ENCODE results near the gene EPHA5.

EPHA5 gene

GRCh38 chr4:65420036-65420435 lies 250.3 kb downstream of the EPHA5 start:
- Histone ChIP-seq H3K27ac (ENCODE audit: low read depth, low read length) (no peak overlapping the region), H3K9me3 (ENCODE audit: control insufficient read depth, insufficient read depth, low read depth, low read length) (no peaks in the 10 kb centered on the region), H3K36me3 (ENCODE audit: control insufficient read depth, insufficient read depth, low read length) (no peaks in the 10 kb centered on the region), H3K4me3 (ENCODE audit: low read depth, low read length) (no peak overlapping the region), H3K27me3 (ENCODE audit: control insufficient read depth, insufficient read depth, low read length) (no peaks in the 10 kb centered on the region), H3K9ac (ENCODE audit: low read length) (no peak overlapping the region), H3K4me1 (ENCODE audit: control insufficient read depth, insufficient read depth, low read length) (no peaks in the 10 kb centered on the region)

GRCh38 chr4:65416891-65417290 lies 253.4 kb downstream of the EPHA5 start:
- Histone ChIP-seq H3K27me3 (ENCODE audit: control insufficient read depth, insufficient read depth, low read length) (no peaks in the 10 kb centered on the region), H3K9me3 (ENCODE audit: control insufficient read depth, insufficient read depth, low read depth, low read length) (no peaks in the 10 kb centered on the region), H3K9ac (ENCODE audit: low read length) (no peak overlapping the region), H3K36me3 (ENCODE audit: control insufficient read depth, insufficient read depth, low read length) (no peaks in the 10 kb centered on the region), H3K27ac (ENCODE audit: low read depth, low read length) (no peak overlapping the region), H3K4me3 (ENCODE audit: low read depth, low read length) (no peak overlapping the region), H3K4me1 (ENCODE audit: control insufficient read depth, insufficient read depth, low read length) (no peaks in the 10 kb centered on the region)

- Histone ChIP-seq H3K27me3 (ENCODE audit: control insufficient read depth, insufficient read depth, low read length) (no peaks in the 10 kb centered on the region), H3K4me3 (ENCODE audit: low read depth, low read length) (no peak overlapping the region), H3K36me3 (ENCODE audit: control insufficient read depth, insufficient read depth, low read length) (no peaks in the 10 kb centered on the region), H3K9me3 (ENCODE audit: control insufficient read depth, insufficient read depth, low read depth, low read length) (no peaks in the 10 kb centered on the region), H3K27ac (ENCODE audit: low read depth, low read length) (no peak overlapping the region), H3K4me1 (ENCODE audit: control insufficient read depth, insufficient read depth, low read length) (no peaks in the 10 kb centered on the region), H3K9ac (ENCODE audit: low read length) (no peak overlapping the region)
Measured at GRCh38 chr4:65407483-65407882, 262.8 kb downstream of the EPHA5 start.

- Histone ChIP-seq H3K27ac (ENCODE audit: low read depth, low read length) (no peak overlapping the region), H3K4me1 (ENCODE audit: control insufficient read depth, insufficient read depth, low read length) (no peaks in the 10 kb centered on the region), H3K4me3 (ENCODE audit: low read depth, low read length) (no peak overlapping the region), H3K36me3 (ENCODE audit: control insufficient read depth, insufficient read depth, low read length) (no peaks in the 10 kb centered on the region), H3K27me3 (ENCODE audit: control insufficient read depth, insufficient read depth, low read length) (no peaks in the 10 kb centered on the region), H3K9me3 (ENCODE audit: control insufficient read depth, insufficient read depth, low read depth, low read length) (no peaks in the 10 kb centered on the region; the same call in 1 of the 2 replicates), H3K9ac (ENCODE audit: low read length) (no peak overlapping the region)
Measured at GRCh38 chr4:65401083-65401482, 269.2 kb downstream of the EPHA5 start.

- no peaks in the 10 kb centered on the region for H3K36me3 ChIP-seq (ENCODE audit: control insufficient read depth, insufficient read depth, low read length)
- no peak overlapping the region for H3K4me3 ChIP-seq (ENCODE audit: low read depth, low read length)
Measured at GRCh38 chr4:65399084-65399483, 271.2 kb downstream of the EPHA5 start.

GRCh38 chr4:65393078-65393477 lies 277.2 kb downstream of the EPHA5 start:
- Histone ChIP-seq H3K27ac (ENCODE audit: low read depth, low read length) (no peak overlapping the region), H3K4me3 (ENCODE audit: low read depth, low read length) (no peak overlapping the region), H3K36me3 (ENCODE audit: control insufficient read depth, insufficient read depth, low read length) (no peaks in the 10 kb centered on the region), H3K9me3 (ENCODE audit: control insufficient read depth, insufficient read depth, low read depth, low read length) (no peaks in the 10 kb centered on the region; the same call in 1 of the 2 replicates), H3K27me3 (ENCODE audit: control insufficient read depth, insufficient read depth, low read length) (no peaks in the 10 kb centered on the region), H3K9ac (ENCODE audit: low read length) (no peak overlapping the region), H3K4me1 (ENCODE audit: control insufficient read depth, insufficient read depth, low read length) (no peaks in the 10 kb centered on the region)

More at GRCh38 chr4:65399084-65399483, 271.2 kb downstream of the EPHA5 start:
- Histone ChIP-seq H3K27ac (ENCODE audit: low read depth, low read length) (no peak overlapping the region), H3K27me3 (ENCODE audit: control insufficient read depth, insufficient read depth, low read length) (no peaks in the 10 kb centered on the region), H3K9me3 (ENCODE audit: control insufficient read depth, insufficient read depth, low read depth, low read length) (no peaks in the 10 kb centered on the region; the same call in 1 of the 2 replicates), H3K4me1 (ENCODE audit: control insufficient read depth, insufficient read depth, low read length) (no peaks in the 10 kb centered on the region), H3K9ac (ENCODE audit: low read length) (no peak overlapping the region)

GRCh38 chr4:65392488-65392887 lies 277.8 kb downstream of the EPHA5 start:
- H3K9ac ChIP-seq (ENCODE audit: low read length) = no peak overlapping the region
- H3K27me3 ChIP-seq (ENCODE audit: control insufficient read depth, insufficient read depth, low read length) = no peaks in the 10 kb centered on the region
- no peaks in the 10 kb centered on the region for H3K4me1 ChIP-seq (ENCODE audit: control insufficient read depth, insufficient read depth, low read length)
- no peaks in the 10 kb centered on the region for H3K9me3 ChIP-seq (ENCODE audit: control insufficient read depth, insufficient read depth, low read depth, low read length)
- no peak overlapping the region for H3K27ac ChIP-seq (ENCODE audit: low read depth, low read length)
- no peak overlapping the region for H3K4me3 ChIP-seq (ENCODE audit: low read depth, low read length)
- H3K36me3 ChIP-seq (ENCODE audit: control insufficient read depth, insufficient read depth, low read length) = no peaks in the 10 kb centered on the region

GRCh38 chr4:65391814-65392213 lies 278.5 kb downstream of the EPHA5 start:
- H3K4me1 ChIP-seq (ENCODE audit: control insufficient read depth, insufficient read depth, low read length) = no peaks in the 10 kb centered on the region
- no peak overlapping the region for H3K4me3 ChIP-seq (ENCODE audit: low read depth, low read length)
- H3K27me3 ChIP-seq (ENCODE audit: control insufficient read depth, insufficient read depth, low read length) = no peaks in the 10 kb centered on the region
- no peak overlapping the region for H3K27ac ChIP-seq (ENCODE audit: low read depth, low read length)
- no peaks in the 10 kb centered on the region for H3K36me3 ChIP-seq (ENCODE audit: control insufficient read depth, insufficient read depth, low read length)
- H3K9me3 ChIP-seq (ENCODE audit: control insufficient read depth, insufficient read depth, low read depth, low read length) = no peaks in the 10 kb centered on the region
- no peak overlapping the region for H3K9ac ChIP-seq (ENCODE audit: low read length)

GRCh38 chr4:65391382-65391781 lies 278.9 kb downstream of the EPHA5 start:
- H3K9me3 ChIP-seq (ENCODE audit: control insufficient read depth, insufficient read depth, low read depth, low read length) = no peaks in the 10 kb centered on the region
- no peak overlapping the region for H3K9ac ChIP-seq (ENCODE audit: low read length)
- H3K27me3 ChIP-seq (ENCODE audit: control insufficient read depth, insufficient read depth, low read length) = no peaks in the 10 kb centered on the region
- no peak overlapping the region for H3K27ac ChIP-seq (ENCODE audit: low read depth, low read length)
- H3K4me3 ChIP-seq (ENCODE audit: low read depth, low read length) = no peak overlapping the region
- H3K4me1 ChIP-seq (ENCODE audit: control insufficient read depth, insufficient read depth, low read length) = no peaks in the 10 kb centered on the region
- H3K36me3 ChIP-seq (ENCODE audit: control insufficient read depth, insufficient read depth, low read length) = no peaks in the 10 kb centered on the region

GRCh38 chr4:65386927-65387326 lies 283.4 kb downstream of the EPHA5 start:
- Histone ChIP-seq H3K27ac (ENCODE audit: low read depth, low read length) (no peak overlapping the region), H3K4me1 (ENCODE audit: control insufficient read depth, insufficient read depth, low read length) (no peaks in the 10 kb centered on the region), H3K4me3 (ENCODE audit: low read depth, low read length) (no peak overlapping the region), H3K27me3 (ENCODE audit: control insufficient read depth, insufficient read depth, low read length) (no peaks in the 10 kb centered on the region), H3K36me3 (ENCODE audit: control insufficient read depth, insufficient read depth, low read length) (no peaks in the 10 kb centered on the region), H3K9ac (ENCODE audit: low read length) (no peak overlapping the region), H3K9me3 (ENCODE audit: control insufficient read depth, insufficient read depth, low read depth, low read length) (no peaks in the 10 kb centered on the region)

GRCh38 chr4:65383589-65384305 lies 286.5 kb downstream of the EPHA5 start:
- no peak overlapping the region for H3K9ac ChIP-seq (ENCODE audit: low read length)
- no peaks in the 10 kb centered on the region for H3K27me3 ChIP-seq (ENCODE audit: control insufficient read depth, insufficient read depth, low read length)
- no peaks in the 10 kb centered on the region for H3K9me3 ChIP-seq (ENCODE audit: control insufficient read depth, insufficient read depth, low read depth, low read length)
- no peaks in the 10 kb centered on the region for H3K4me1 ChIP-seq (ENCODE audit: control insufficient read depth, insufficient read depth, low read length)
- H3K4me3 ChIP-seq (ENCODE audit: low read depth, low read length) = no peak overlapping the region
- no peak overlapping the region for H3K27ac ChIP-seq (ENCODE audit: low read depth, low read length)
- H3K36me3 ChIP-seq (ENCODE audit: control insufficient read depth, insufficient read depth, low read length) = no peaks in the 10 kb centered on the region

All from HUES6 (cell line).